Measurements from ENCODE around the gene GGT6. TPM values are rescaled to one million over a fixed set of nuclear protein-coding genes. Genes with fewer than 3 reads are reported as not detected.

GGT6 gene
- total and polyA plus RNA-seq, 7 experiments from 2014 or later = not detected

DNA sequence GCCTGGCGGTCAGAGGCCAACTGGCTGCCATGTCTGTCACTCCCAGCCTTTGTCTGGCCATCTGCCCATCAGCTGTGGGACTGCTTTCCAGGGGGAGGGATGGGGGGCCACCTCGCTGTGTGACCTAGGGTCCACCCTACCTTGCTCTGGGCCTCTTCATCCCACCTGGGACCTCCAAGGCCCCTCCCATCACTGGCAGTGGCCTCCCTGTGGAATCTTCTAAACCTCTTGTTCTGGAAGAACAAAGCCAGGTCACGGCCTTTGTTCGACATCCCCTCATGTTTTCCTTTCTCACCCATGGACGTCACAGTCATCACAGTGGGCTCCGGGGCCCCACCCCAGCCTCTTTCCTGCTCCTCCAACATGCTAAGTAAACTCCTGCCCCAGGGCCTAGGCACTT, 37.7 kb downstream of the GGT6 start:
- no peaks in the 10 kb centered on the region for H3K36me3 ChIP-seq (ENCODE audit: control insufficient read depth in 2 of 3, insufficient read depth in 3 of 3, low read length in 3 of 3)
- H3K36me3 Mint-ChIP-seq = peaks cover 0 to 2% (median 0%) of the 10 kb centered on the region in 5 donors
- no peak overlapping the region for H3K4me3 Mint-ChIP-seq
- CTCF ChIA-PET = no interaction called here
- H3K9me3 Mint-ChIP-seq = no peaks in the 10 kb centered on the region
- no peaks in the 10 kb centered on the region for H3K4me1 ChIP-seq (ENCODE audit: control insufficient read depth in 2 of 2, insufficient read depth in 2 of 2, low read length in 2 of 2)
- H3K27me3 Mint-ChIP-seq = peaks cover 0 to 13% (median 0%) of the 10 kb centered on the region in 5 donors
- DNase-seq = no peak
- H3K9me3 ChIP-seq (ENCODE audit: control insufficient read depth in 2 of 3, low read length in 3 of 3) = no peaks in the 10 kb centered on the region
- no peak for ATAC-seq
- POLR2A ChIA-PET = no interaction called here
- H3K27me3 ChIP-seq (ENCODE audit: control insufficient read depth in 2 of 2, insufficient read depth in 2 of 2, low read length in 2 of 2) = no peaks in the 10 kb centered on the region
- peaks cover 0 to 3% (median 0%) of the 10 kb centered on the region in 7 donors for H3K4me1 Mint-ChIP-seq
- no peak overlapping the region for H3K27ac ChIP-seq (ENCODE audit: low read depth, low read length)
- no peak overlapping the region for H3K4me3 ChIP-seq (ENCODE audit: low read length)
- H3K27ac Mint-ChIP-seq = no peak overlapping the region
- intact Hi-C loops (cut with micrococcal nuclease) = no loop called here

DNA sequence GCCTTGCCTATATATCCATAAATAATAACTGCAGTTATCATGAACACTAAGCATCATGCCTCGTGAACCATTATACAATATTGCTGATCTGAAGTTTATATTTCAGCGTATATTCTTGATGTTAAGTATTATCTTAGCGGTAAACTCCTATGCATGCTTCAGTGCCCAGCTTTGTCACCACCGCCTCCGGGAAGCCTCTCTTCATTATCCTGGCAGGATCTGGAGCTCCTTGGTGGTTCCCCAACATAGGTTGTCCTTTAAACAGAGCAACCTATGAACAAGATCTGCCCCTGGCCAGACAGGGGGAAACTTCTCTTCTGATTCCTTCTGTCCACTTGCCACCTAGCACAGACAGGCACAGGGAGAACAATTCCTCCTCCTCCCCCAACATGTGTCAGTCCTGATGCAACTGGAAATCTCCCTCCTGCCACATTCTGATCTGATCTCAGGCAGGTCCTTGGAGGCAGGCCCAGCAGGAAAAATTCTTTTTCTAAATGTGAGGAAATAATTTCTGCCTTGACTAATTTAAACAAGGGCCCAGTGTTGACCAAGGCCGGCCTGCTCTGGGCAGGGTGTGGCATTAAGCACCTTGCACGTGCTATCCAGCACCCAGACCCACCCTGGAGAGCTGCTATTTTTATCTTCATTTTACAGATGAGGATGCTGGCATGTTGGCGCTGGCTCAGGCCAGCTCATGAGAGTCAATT, 39.3 kb downstream of the GGT6 start:
- Mint-ChIP-seq H3K27me3 (no peaks in the 10 kb centered on the region), H3K36me3 (peaks cover 0 to 2% (median 0%) of the 10 kb centered on the region in 5 donors), H3K27ac (no peak overlapping the region), H3K4me3 (no peak overlapping the region), H3K4me1 (peaks cover 0 to 3% (median 0%) of the 10 kb centered on the region in 7 donors), H3K9me3 (no peaks in the 10 kb centered on the region)
- POLR2A ChIA-PET = no interaction called here
- DNase-seq (no peak), ATAC-seq (no peak)
- Histone ChIP-seq H3K4me1 (ENCODE audit: control insufficient read depth in 2 of 2, insufficient read depth in 2 of 2, low read length in 2 of 2) (no peaks in the 10 kb centered on the region), H3K36me3 (ENCODE audit: control insufficient read depth in 2 of 3, insufficient read depth in 3 of 3, low read length in 3 of 3) (no peaks in the 10 kb centered on the region), H3K4me3 (ENCODE audit: low read length) (no peak overlapping the region), H3K27me3 (ENCODE audit: control insufficient read depth in 2 of 2, insufficient read depth in 2 of 2, low read length in 2 of 2) (no peaks in the 10 kb centered on the region), H3K9me3 (ENCODE audit: control insufficient read depth in 2 of 3, low read length in 3 of 3) (no peaks in the 10 kb centered on the region), H3K27ac (ENCODE audit: low read depth, low read length) (no peak overlapping the region)
- intact Hi-C loops (cut with micrococcal nuclease) = no loop called here
- CTCF ChIA-PET = no interaction called here

DNA sequence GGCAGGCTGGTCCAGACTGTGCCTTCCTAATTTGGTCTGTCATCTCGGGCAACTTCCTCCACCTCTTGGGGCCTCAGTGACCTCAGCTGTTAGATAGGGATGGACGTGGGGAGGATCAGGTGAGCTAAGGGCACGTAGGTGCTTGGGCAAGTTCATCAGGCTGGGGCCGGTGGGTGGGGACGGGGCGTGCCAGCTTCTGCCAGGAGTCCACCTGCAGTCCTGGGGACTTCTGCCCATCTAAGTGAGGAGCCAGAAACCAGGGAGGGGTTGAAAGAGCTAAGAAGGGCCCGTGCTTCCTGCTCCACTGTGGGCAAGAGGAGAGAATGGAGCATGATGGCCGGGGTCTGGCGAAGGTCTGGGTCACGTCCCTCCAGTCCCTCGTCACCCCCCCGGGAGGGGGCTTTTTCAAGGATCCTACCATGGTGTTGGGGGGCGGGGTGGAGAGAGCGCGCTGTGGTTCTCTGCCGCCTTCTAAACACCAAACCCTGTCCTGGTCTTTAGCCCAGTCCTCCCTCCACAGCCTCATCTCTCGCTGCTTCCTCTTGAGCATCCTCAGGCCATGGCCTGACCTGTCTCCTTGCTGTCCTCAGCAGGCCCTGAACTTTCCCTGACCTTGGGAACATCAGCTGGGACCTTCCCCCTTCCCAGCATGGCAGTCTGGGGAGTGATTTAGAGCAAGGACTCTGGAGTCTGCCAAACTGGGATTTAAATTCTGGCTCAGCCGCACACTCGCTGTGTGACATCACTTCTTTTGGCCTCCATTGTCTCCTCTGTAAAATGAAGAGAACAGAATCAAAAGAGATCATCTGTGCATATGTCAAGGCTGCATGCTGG, 40.1 kb downstream of the GGT6 start:
- peaks cover 0 to 3% (median 0%) of the 10 kb centered on the region in 7 donors for H3K4me1 Mint-ChIP-seq
- no peaks in the 10 kb centered on the region for H3K4me1 ChIP-seq (ENCODE audit: control insufficient read depth in 2 of 2, insufficient read depth in 2 of 2, low read length in 2 of 2)
- POLR2A ChIA-PET = no interaction called here
- CTCF ChIA-PET = no interaction called here
- no peak overlapping the region for H3K4me3 ChIP-seq (ENCODE audit: low read length)
- H3K9me3 Mint-ChIP-seq = no peaks in the 10 kb centered on the region
- no peak overlapping the region for H3K4me3 Mint-ChIP-seq
- no peaks in the 10 kb centered on the region for H3K9me3 ChIP-seq (ENCODE audit: control insufficient read depth in 2 of 3, low read length in 3 of 3)
- no peak overlapping the region for H3K27ac ChIP-seq (ENCODE audit: low read depth, low read length)
- ATAC-seq (no peak), DNase-seq (no peak)
- intact Hi-C loops (cut with micrococcal nuclease) = no loop called here
- no peaks in the 10 kb centered on the region for H3K36me3 ChIP-seq (ENCODE audit: control insufficient read depth in 2 of 3, insufficient read depth in 3 of 3, low read length in 3 of 3)
- H3K27me3 ChIP-seq (ENCODE audit: control insufficient read depth in 2 of 2, insufficient read depth in 2 of 2, low read length in 2 of 2) = no peaks in the 10 kb centered on the region
- H3K36me3 Mint-ChIP-seq = peaks cover 0 to 2% (median 0%) of the 10 kb centered on the region in 5 donors
- no peak overlapping the region for H3K27ac Mint-ChIP-seq
- no peaks in the 10 kb centered on the region for H3K27me3 Mint-ChIP-seq

DNA sequence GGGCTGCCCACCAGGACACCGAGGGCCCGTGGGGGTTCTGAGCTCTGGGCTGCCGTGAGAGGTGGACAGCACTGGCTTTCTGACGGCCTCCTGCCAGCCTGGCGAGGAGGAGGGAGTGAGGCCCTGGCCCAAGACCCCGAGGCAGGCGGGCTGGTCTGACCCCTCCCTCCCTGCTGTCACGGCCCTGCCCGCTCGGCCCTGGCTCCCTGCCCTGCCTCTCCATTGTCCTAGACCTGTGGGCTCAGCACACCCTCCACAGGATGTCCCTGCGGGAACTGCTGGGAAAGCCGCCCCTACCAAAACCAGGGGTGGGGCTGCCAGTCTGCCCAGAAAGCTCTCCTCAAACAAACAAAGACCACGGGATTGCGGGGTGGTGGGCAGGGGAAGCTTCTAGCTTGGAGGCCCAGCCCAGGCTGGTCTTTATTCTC, 41.0 kb downstream of the GGT6 start:
- DNase-seq (no peak), ATAC-seq (no peak)
- Histone ChIP-seq H3K4me3 (ENCODE audit: low read length) (no peak overlapping the region), H3K27ac (ENCODE audit: low read depth, low read length) (no peak overlapping the region), H3K4me1 (ENCODE audit: control insufficient read depth in 2 of 2, insufficient read depth in 2 of 2, low read length in 2 of 2) (no peaks in the 10 kb centered on the region), H3K27me3 (ENCODE audit: control insufficient read depth in 2 of 2, insufficient read depth in 2 of 2, low read length in 2 of 2) (no peaks in the 10 kb centered on the region), H3K36me3 (ENCODE audit: control insufficient read depth in 2 of 3, insufficient read depth in 3 of 3, low read length in 3 of 3) (no peaks in the 10 kb centered on the region), H3K9me3 (ENCODE audit: control insufficient read depth in 2 of 3, low read length in 3 of 3) (no peaks in the 10 kb centered on the region)
- no peak overlapping the region for H3K27ac Mint-ChIP-seq
- no peak overlapping the region for H3K4me3 Mint-ChIP-seq
- ChIA-PET CTCF (no interaction called here), POLR2A (no interaction called here)
- no peaks in the 10 kb centered on the region for H3K27me3 Mint-ChIP-seq
- intact Hi-C loops (cut with micrococcal nuclease) = no loop called here
- peaks cover 0 to 2% (median 0%) of the 10 kb centered on the region in 5 donors for H3K36me3 Mint-ChIP-seq
- peaks cover 0 to 3% (median 0%) of the 10 kb centered on the region in 7 donors for H3K4me1 Mint-ChIP-seq
- H3K9me3 Mint-ChIP-seq = no peaks in the 10 kb centered on the region

DNA sequence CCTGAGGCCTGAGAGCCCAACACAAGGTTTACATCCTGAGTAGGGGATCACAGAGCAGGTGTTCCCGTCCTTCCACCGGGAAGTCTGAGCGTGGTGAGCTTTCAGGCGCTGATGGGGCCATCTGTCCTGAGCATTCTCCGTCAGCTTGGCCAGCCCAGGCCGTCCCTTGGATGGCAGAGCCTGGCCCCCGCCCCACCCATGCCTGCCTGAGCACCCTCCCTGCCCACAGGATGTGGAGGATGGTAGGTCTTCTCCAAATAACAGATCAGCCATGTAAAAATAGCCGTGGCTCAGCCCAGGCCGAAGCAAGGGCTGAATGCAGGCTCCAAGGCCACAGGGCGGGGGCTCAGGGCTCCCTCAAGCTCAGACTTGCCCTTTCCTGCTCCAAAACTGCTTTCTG, 41.5 kb downstream of the GGT6 start:
- ChIA-PET POLR2A (no interaction called here), CTCF (no interaction called here)
- Histone ChIP-seq H3K4me3 (ENCODE audit: low read length) (no peak overlapping the region), H3K27me3 (ENCODE audit: control insufficient read depth in 2 of 2, insufficient read depth in 2 of 2, low read length in 2 of 2) (no peaks in the 10 kb centered on the region), H3K9me3 (ENCODE audit: control insufficient read depth in 2 of 3, low read length in 3 of 3) (no peaks in the 10 kb centered on the region), H3K36me3 (ENCODE audit: control insufficient read depth in 2 of 3, insufficient read depth in 3 of 3, low read length in 3 of 3) (no peaks in the 10 kb centered on the region), H3K27ac (ENCODE audit: low read depth, low read length) (no peak overlapping the region), H3K4me1 (ENCODE audit: control insufficient read depth in 2 of 2, insufficient read depth in 2 of 2, low read length in 2 of 2) (no peaks in the 10 kb centered on the region)
- Mint-ChIP-seq H3K27ac (no peak overlapping the region), H3K36me3 (peaks cover 0 to 2% (median 0%) of the 10 kb centered on the region in 5 donors), H3K4me3 (no peak overlapping the region), H3K9me3 (no peaks in the 10 kb centered on the region), H3K27me3 (no peaks in the 10 kb centered on the region), H3K4me1 (peaks cover 0 to 3% (median 0%) of the 10 kb centered on the region in 7 donors)
- intact Hi-C loops (cut with micrococcal nuclease) = no loop called here
- DNase-seq = no peak
- no peak for ATAC-seq

DNA sequence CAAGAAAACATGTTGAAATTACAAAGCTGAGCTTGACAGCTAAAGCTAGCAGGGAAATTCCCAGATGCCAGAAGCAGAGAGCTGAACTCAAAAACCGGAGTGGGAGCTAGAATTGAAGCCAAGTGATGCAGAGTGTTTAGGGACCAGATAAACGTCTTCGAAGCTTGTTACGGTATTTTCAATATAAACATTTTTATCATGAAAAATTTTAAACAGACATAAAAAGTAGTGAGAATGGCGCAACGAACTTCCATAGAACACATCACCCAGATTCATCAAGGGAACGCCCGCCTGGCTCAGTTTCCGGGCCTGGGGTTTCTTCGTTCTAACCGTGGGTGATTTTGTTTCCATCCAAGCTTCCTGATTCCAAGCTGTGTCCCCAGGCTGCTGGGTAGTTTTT, 43.6 kb downstream of the GGT6 start:
- Mint-ChIP-seq H3K9me3 (no peaks in the 10 kb centered on the region), H3K27me3 (no peaks in the 10 kb centered on the region), H3K27ac (no peak overlapping the region), H3K36me3 (peaks cover 0 to 2% (median 0%) of the 10 kb centered on the region in 5 donors), H3K4me3 (no peak overlapping the region), H3K4me1 (peaks cover 0 to 3% (median 0%) of the 10 kb centered on the region in 7 donors)
- ATAC-seq (no peak), DNase-seq (no peak)
- Histone ChIP-seq H3K27ac (ENCODE audit: low read depth, low read length) (no peak overlapping the region), H3K4me1 (ENCODE audit: control insufficient read depth in 2 of 2, insufficient read depth in 2 of 2, low read length in 2 of 2) (no peaks in the 10 kb centered on the region), H3K27me3 (ENCODE audit: control insufficient read depth in 2 of 2, insufficient read depth in 2 of 2, low read length in 2 of 2) (no peaks in the 10 kb centered on the region), H3K9me3 (ENCODE audit: control insufficient read depth in 2 of 3, low read length in 3 of 3) (no peaks in the 10 kb centered on the region), H3K4me3 (ENCODE audit: low read length) (no peak overlapping the region), H3K36me3 (ENCODE audit: control insufficient read depth in 2 of 3, insufficient read depth in 3 of 3, low read length in 3 of 3) (no peaks in the 10 kb centered on the region)
- ChIA-PET CTCF (interaction anchor here (0.7 kb wide), 1 partner anchor 17 kb away, joined by 3 read pairs; no protein-coding TSS in a partner anchor), POLR2A (no interaction called here)
- intact Hi-C loops (cut with micrococcal nuclease) = no loop called here

Data from naive thymus-derived CD4-positive, alpha-beta T cell (primary cell).